Peyer's patch (tissue), 4 donors: ENCODE measurements around the gene MYEOV. TPM values are rescaled to one million over a fixed set of nuclear protein-coding genes. Genes with fewer than 3 reads are reported as not detected.

Source experiments
- DNase-seq, 3 donors: peaks; one replicate each; pipeline ENCODE4 v3.0.0-alpha.2; 2017 to 2019
- H3K27ac ChIP-seq, 4 donors: fragments of 200-600 bp; sonication (generic); one replicate each; pipeline ENCODE4 v1.5.1; 2016 to 2019
- H3K27me3 ChIP-seq, 2 donors: fragments of 200-600 bp; sonication (generic); one replicate each; pipeline ENCODE4 v1.5.1; 2019
- H3K36me3 ChIP-seq, 3 donors: fragments of 200-600 bp; sonication (generic); one replicate each; pipeline ENCODE4 v1.5.1; 2016 to 2019
- H3K4me1 ChIP-seq, 4 donors: fragments of 200-600 bp; sonication (generic); one replicate each; pipeline ENCODE4 v1.5.1; 2016 to 2019
- H3K4me3 ChIP-seq, 4 donors: fragments of 200-600 bp; sonication (generic); 1 replicate in 3 of 4; 2 replicates in 1 of 4; pipeline ENCODE4 v1.5.1; 2016 to 2019; ENCODE audit warnings: mild to moderate bottlenecking in 1 of 4
- H3K9me3 ChIP-seq, 4 donors: fragments of 200-600 bp; sonication (generic); one replicate each; pipeline ENCODE4 v1.5.1; 2016 to 2019; ENCODE audit warnings: mild to moderate bottlenecking in 1 of 4
- CTCF ChIP-seq, 6 experiments: fragments of 450-650 bp in 4 of 6; fragments of 200-600 bp in 2 of 6; sonication (generic) in 1 of 6; IDR thresholded peaks; one replicate each; pipeline ENCODE4 v1.5.1; 2017 to 2019; ENCODE audit warnings: antibody characterized with exemption in 6 of 6, mild to moderate bottlenecking in 3 of 6, moderate library complexity in 1 of 6
- POLR2A ChIP-seq, 2 donors: fragments of 450-650 bp; IDR thresholded peaks; one replicate each; pipeline ENCODE4 v1.5.1; 2017; ENCODE audit warnings: antibody characterized with exemption in 2 of 2, mild to moderate bottlenecking in 2 of 2, moderate library complexity in 2 of 2
- total RNA-seq, 4 donors: library from RNA; depleted of rRNA; stranded (reverse); fragments of >200 nt; gene quantifications; one replicate each; pipeline ENCODE4 v1.1.0, GENCODE V29; 2016

MYEOV gene
- total RNA-seq, 4 donors from 2014 or later: 0.53 TPM; not detected in 3

- H3K27ac ChIP-seq: no peak overlapping the region
- TF ChIP-seq POLR2A (IDR thresholded peaks at IDR 0.05): no peak
- TF ChIP-seq CTCF (IDR thresholded peaks at IDR 0.05): no peak
- no peaks in the 10 kb centered on the region for H3K27me3 ChIP-seq
- no peaks in the 10 kb centered on the region for H3K9me3 ChIP-seq
- no peak overlapping the region for H3K4me3 ChIP-seq
- no peaks in the 10 kb centered on the region for H3K36me3 ChIP-seq
- H3K4me1 ChIP-seq: no peaks in the 10 kb centered on the region
- DNase-seq: no peak
Observed at GRCh38 chr11:69262918-69263735, 30.8 kb upstream of the MYEOV start.

GRCh38 chr11:69263736-69264052 lies 30.3 kb upstream of the MYEOV start:
- no peak for DNase-seq
- Histone ChIP-seq H3K9me3 (no peaks in the 10 kb centered on the region), H3K27ac (no peak overlapping the region), H3K4me1 (no peaks in the 10 kb centered on the region), H3K27me3 (no peaks in the 10 kb centered on the region), H3K4me3 (no peak overlapping the region), H3K36me3 (no peaks in the 10 kb centered on the region)
- TF ChIP-seq POLR2A (IDR thresholded peaks at IDR 0.05) (no peak), CTCF (IDR thresholded peaks at IDR 0.05) (no peak)

- TF ChIP-seq POLR2A (IDR thresholded peaks at IDR 0.05) (no peak), CTCF (IDR thresholded peaks at IDR 0.05) (no peak)
- Histone ChIP-seq H3K36me3 (no peaks in the 10 kb centered on the region), H3K4me3 (no peak overlapping the region)
Observed at GRCh38 chr11:69264486-69264885, 29.5 kb upstream of the MYEOV start.

GRCh38 chr11:69265210-69265609 lies 28.7 kb upstream of the MYEOV start:
- DNase-seq: no peak
- no peaks in the 10 kb centered on the region for H3K27me3 ChIP-seq
- no peak overlapping the region for H3K27ac ChIP-seq
- no peaks in the 10 kb centered on the region for H3K9me3 ChIP-seq
- TF ChIP-seq POLR2A (IDR thresholded peaks at IDR 0.05): no peak
- TF ChIP-seq CTCF (IDR thresholded peaks at IDR 0.05): no peak
- H3K36me3 ChIP-seq: no peaks in the 10 kb centered on the region
- H3K4me3 ChIP-seq: no peak overlapping the region
- no peaks in the 10 kb centered on the region for H3K4me1 ChIP-seq

More at GRCh38 chr11:69264486-69264885, 29.5 kb upstream of the MYEOV start:
- no peaks in the 10 kb centered on the region for H3K4me1 ChIP-seq
- no peak for DNase-seq
- no peak overlapping the region for H3K27ac ChIP-seq
- no peaks in the 10 kb centered on the region for H3K9me3 ChIP-seq
- H3K27me3 ChIP-seq: no peaks in the 10 kb centered on the region

- Histone ChIP-seq H3K27me3 (no peaks in the 10 kb centered on the region), H3K9me3 (no peaks in the 10 kb centered on the region), H3K27ac (no peak overlapping the region), H3K4me3 (no peak overlapping the region), H3K36me3 (no peaks in the 10 kb centered on the region), H3K4me1 (no peaks in the 10 kb centered on the region)
- TF ChIP-seq POLR2A (IDR thresholded peaks at IDR 0.05) (no peak), CTCF (IDR thresholded peaks at IDR 0.05) (no peak)
- peak in 1 of 3 donors; percentile 25 for DNase-seq
Observed at GRCh38 chr11:69265911-69266510, 27.9 kb upstream of the MYEOV start.
